HCT116 (cell line): ENCODE measurements around the gene PNKP. TPM values are rescaled to one million over a fixed set of nuclear protein-coding genes. Genes with fewer than 3 reads are reported as not detected.

Experiments used
- ATAC-seq: fragments of 200-7000 bp; cut with Tn5 transposase; 2 replicates; pipeline ENCODE4 v1.9.1; 2020; ENCODE audit warnings: mild to moderate bottlenecking, moderate library complexity
- BruUV-seq: library from RNA; stranded (reverse); fragments of 400-500 nt; replicated peaks from 2 replicates; lab custom pipeline; 2021; lab: Mats Ljungman, UMichigan
- CTCF ChIA-PET: fragments of 300-600 bp; sonication (Branson Sonifier 250); formaldehyde crosslinking; loops from one replicate; lab custom pipeline; 2021; ENCODE audit warnings: antibody characterized with exemption; lab: Charles Lee
- POLR2A ChIA-PET: fragments of 300-600, 350-600 bp; sonication (Branson Sonifier 250); formaldehyde crosslinking; loops from one replicate; lab custom pipeline; 2021; ENCODE audit warnings: antibody characterized with exemption; lab: Charles Lee
- RAD21 ChIA-PET, 2 experiments: fragments of 300-600 bp; sonication (Branson Sonifier 250); formaldehyde crosslinking; loops; one replicate each; lab custom pipeline; 2023; ENCODE audit warnings: low total read pairs in 2 of 2; ENCODE audit not compliant: uncharacterized antibody in 2 of 2, unreplicated experiment in 2 of 2, low non-redundant PET in 1 of 2; lab: Charles Lee
- DNase-seq: peaks from one replicate; pipeline ENCODE4 v3.0.0-alpha.2; 2010; ENCODE audit warnings: low read depth, low spot score
- H2AFZ ChIP-seq: fragments of 200-600 bp; shearing (Covaris generic), sonication (generic); 2 replicates; pipeline ENCODE4 v1.6.1; 2017; ENCODE audit warnings: low read depth, mixed run types, mixed read lengths, antibody characterized with exemption, low read length; ENCODE audit not compliant: poor library complexity, severe bottlenecking
- H3K27ac ChIP-seq: 2 replicates; pipeline ENCODE4 v1.5.1; 2012; ENCODE audit warnings: low read depth, low read length
- H3K27me3 ChIP-seq: fragments of 200-600 bp; sonication (generic); 2 replicates; pipeline ENCODE4 v1.6.1; 2016; ENCODE audit warnings: mixed run types, low read length, mixed read lengths; ENCODE audit not compliant: insufficient read depth
- H3K36me3 ChIP-seq, 2 experiments: fragments of 200-500 bp in 1 of 2; fragments of 200-600 bp in 1 of 2; sonication (Bioruptor generic) in 1 of 2; sonication (generic) in 1 of 2; 2 replicates each; pipeline versions ENCODE4 v1.5.1 to v1.6.1; 2014 to 2016; ENCODE audit warnings: low read length in 2 of 2, inconsistent platforms in 1 of 2, mixed read lengths in 1 of 2, mixed run types in 1 of 2; ENCODE audit not compliant: insufficient read depth in 2 of 2, control insufficient read depth in 1 of 2
- H3K4me1 ChIP-seq, 2 experiments: fragments of 200-600 bp in 1 of 2; sonication (generic) in 1 of 2; 2 replicates each; pipeline versions ENCODE4 v1.5.1 to v1.6.1; 2012 to 2017; ENCODE audit warnings: low read length in 2 of 2, inconsistent platforms in 1 of 2, mild to moderate bottlenecking in 1 of 2, mixed read lengths in 1 of 2, mixed run types in 1 of 2, moderate library complexity in 1 of 2; ENCODE audit not compliant: insufficient read depth in 2 of 2, control insufficient read depth in 1 of 2
- H3K4me2 ChIP-seq: fragments of 200-600 bp; sonication (generic); 2 replicates; pipeline ENCODE4 v1.6.1; 2017; ENCODE audit warnings: mixed run types, low read length, mixed read lengths
- H3K4me3 ChIP-seq, 2 experiments: fragments of 200-600 bp in 1 of 2; sonication (generic) in 1 of 2; replicated peaks in 1 of 2; 2 replicates each; pipeline ENCODE4 v1.5.1; 2011 to 2016; ENCODE audit warnings: low read length in 2 of 2, control low read depth in 1 of 2, low read depth in 1 of 2, mild to moderate bottlenecking in 1 of 2, mixed read lengths in 1 of 2, mixed run types in 1 of 2
- H3K79me2 ChIP-seq: fragments of 200-600 bp; sonication (generic); 2 replicates; pipeline ENCODE4 v1.6.1; 2017; ENCODE audit warnings: mild to moderate bottlenecking, mixed run types, low read length, moderate library complexity, mixed read lengths; ENCODE audit not compliant: insufficient read depth
- H3K9ac ChIP-seq: fragments of 200-600 bp; sonication (generic); 2 replicates; pipeline ENCODE4 v1.6.1; 2016; ENCODE audit warnings: low read length, mixed read lengths
- H3K9me2 ChIP-seq: fragments of 200-600 bp; sonication (generic), shearing (Covaris generic); 2 replicates; pipeline ENCODE4 v1.6.1; 2017; ENCODE audit warnings: mixed run types, mild to moderate bottlenecking, moderate library complexity; ENCODE audit not compliant: insufficient read depth
- H3K9me3 ChIP-seq, 2 experiments: fragments of 200-500 bp in 1 of 2; fragments of 200-600 bp in 1 of 2; sonication (Bioruptor generic) in 1 of 2; sonication (generic) in 1 of 2; 2 replicates each; pipeline ENCODE4 v1.6.1; 2014 to 2017; ENCODE audit warnings: low read length in 2 of 2, mixed read lengths in 2 of 2, inconsistent platforms in 1 of 2, low read depth in 1 of 2, mild to moderate bottlenecking in 1 of 2, mixed run types in 1 of 2, moderate library complexity in 1 of 2; ENCODE audit not compliant: control insufficient read depth in 1 of 2, insufficient read depth in 1 of 2
- H4K20me1 ChIP-seq: fragments of 200-600 bp; sonication (generic), shearing (Covaris generic); 2 replicates; pipeline ENCODE4 v1.6.1; 2017; ENCODE audit warnings: mixed run types, mild to moderate bottlenecking, moderate library complexity; ENCODE audit not compliant: insufficient read depth
- CBX3 ChIP-seq: IDR thresholded peaks from 2 replicates; pipeline ENCODE4 v1.6.1; 2012; ENCODE audit warnings: low read depth
- CEBPB ChIP-seq: IDR thresholded peaks from 2 replicates; pipeline ENCODE4 v1.6.1; 2012; ENCODE audit warnings: low read depth
- EGR1 ChIP-seq: IDR thresholded peaks from 2 replicates; pipeline ENCODE4 v1.6.1; 2012; ENCODE audit warnings: low read depth
- EZH2phosphoT487 ChIP-seq: fragments of 200-600 bp; IDR thresholded peaks from 2 replicates; pipeline ENCODE4 v1.6.1; 2018; ENCODE audit warnings: antibody characterized with exemption, borderline replicate concordance
- FOSL1 ChIP-seq: IDR thresholded peaks from 2 replicates; pipeline ENCODE4 v1.6.1; 2012; ENCODE audit warnings: low read depth
- JUND ChIP-seq: IDR thresholded peaks from 2 replicates; pipeline ENCODE4 v1.6.1; 2012
- POLR2A ChIP-seq: IDR thresholded peaks from 2 replicates; pipeline ENCODE4 v1.7.0; 2011; ENCODE audit warnings: borderline replicate concordance; ENCODE audit not compliant: insufficient read depth, insufficient read length; ENCODE audit errors: extremely low read depth
- POLR2AphosphoS5 ChIP-seq: IDR thresholded peaks from 2 replicates; pipeline ENCODE4 v1.6.1; 2011; ENCODE audit warnings: mild to moderate bottlenecking, low read depth, low read length, moderate library complexity
- RAD21 ChIP-seq: IDR thresholded peaks from 2 replicates; pipeline ENCODE4 v1.6.1; 2012; ENCODE audit warnings: low read depth, mild to moderate bottlenecking
- SP1 ChIP-seq: IDR thresholded peaks from 2 replicates; pipeline ENCODE4 v1.6.1; 2012; ENCODE audit warnings: low read depth
- SRF ChIP-seq: IDR thresholded peaks from 2 replicates; pipeline ENCODE4 v1.6.1; 2012; ENCODE audit warnings: low read depth
- TCF7L2 ChIP-seq: IDR thresholded peaks from 2 replicates; pipeline ENCODE4 v1.7.0; 2011; ENCODE audit warnings: borderline replicate concordance, inconsistent platforms; ENCODE audit not compliant: insufficient read depth, insufficient read length; ENCODE audit errors: extremely low read depth
- YY1 ChIP-seq: IDR thresholded peaks from 2 replicates; pipeline ENCODE4 v1.6.1; 2011; ENCODE audit warnings: low read length, low read depth, moderate library complexity, mild to moderate bottlenecking; ENCODE audit not compliant: insufficient replicate concordance; ENCODE audit errors: extremely low read depth
- ZNF274 ChIP-seq: fragments of 200-500 bp; sonication (Bioruptor generic); IDR thresholded peaks from 2 replicates; pipeline ENCODE4 v1.6.1; 2014; ENCODE audit warnings: mild to moderate bottlenecking, low read depth, low read length, inconsistent platforms
- intact Hi-C: fragments of 100-400 bp; cut with micrococcal nuclease; formaldehyde crosslinking; loops from 2 replicates; pipeline ENCODE4 v1.10.0; 2022
- total RNA-seq: library from RNA; stranded (reverse); gene quantifications from one replicate; pipeline ENCODE4 v1.2.1, GENCODE V29; 2021; ENCODE audit not compliant: unreplicated experiment
- TF ChIP-seq, protein P1 (sequence below): IDR thresholded peaks from 2 replicates; pipeline ENCODE4 v1.6.1; 2012
- TF ChIP-seq, protein P2 (sequence below): IDR thresholded peaks from 2 replicates; pipeline ENCODE4 v1.6.1; 2012; ENCODE audit warnings: low read depth
- TF ChIP-seq, protein P3 (sequence below): IDR thresholded peaks from 2 replicates; pipeline ENCODE4 v1.6.1; 2012
- TF ChIP-seq, protein P4 (sequence below): IDR thresholded peaks from 2 replicates; pipeline ENCODE4 v1.6.1; 2011; ENCODE audit warnings: mild to moderate bottlenecking, low read length, moderate library complexity; ENCODE audit not compliant: insufficient replicate concordance; ENCODE audit errors: extremely low read depth
- TF ChIP-seq, protein P5 (sequence below), 3 experiments: fragments of 200-600 bp in 1 of 3; sonication (generic) in 1 of 3; IDR thresholded peaks in 2 of 3; conservative IDR thresholded peaks in 1 of 3; 2 replicates each; pipeline ENCODE4 v1.5.1; 2012 to 2017; ENCODE audit warnings: low read depth in 2 of 3, low read length in 2 of 3, antibody characterized with exemption in 1 of 3, borderline replicate concordance in 1 of 3, control low read depth in 1 of 3, mild to moderate bottlenecking in 1 of 3, mixed read lengths in 1 of 3, mixed run types in 1 of 3, moderate library complexity in 1 of 3; ENCODE audit not compliant: insufficient read depth in 1 of 3

Gene PNKP
- total RNA-seq, 1 experiment from 2014 or later: 129 TPM

DNA sequence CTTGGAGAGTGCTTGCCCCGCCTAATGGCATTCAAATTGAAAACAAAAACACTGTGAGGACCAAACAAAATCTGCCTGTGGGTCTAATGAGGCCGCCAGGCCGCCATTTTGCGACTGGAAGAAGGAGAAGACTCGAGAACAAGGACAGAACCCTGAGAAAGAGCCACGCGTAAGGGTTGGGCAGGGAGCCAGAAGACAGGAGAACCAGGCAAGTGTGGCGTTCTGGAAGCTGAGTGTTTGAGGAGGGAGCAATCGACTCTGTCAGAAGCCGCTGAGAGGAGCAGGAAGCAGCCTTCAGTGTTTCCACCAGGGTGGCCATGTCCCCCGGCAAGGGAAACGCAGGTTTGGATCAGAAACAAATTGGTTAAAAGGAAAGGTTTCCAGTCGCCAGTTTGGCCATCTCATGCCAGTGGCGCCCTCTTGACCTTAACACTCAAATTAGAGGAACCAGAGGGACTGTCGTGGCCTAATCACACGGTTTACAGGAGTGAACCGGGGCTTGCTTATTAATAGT, 26.6 kb downstream of the PNKP start:
- Histone ChIP-seq H3K4me3 (no peak overlapping the region), H2AFZ (no peak overlapping the region), H3K36me3 (peaks cover 22 to 23% of the 10 kb centered on the region in 2 experiments), H3K9ac (no peak overlapping the region), H3K79me2 (no peaks in the 10 kb centered on the region), H3K27ac (no peak overlapping the region), H3K4me1 (no peaks in the 10 kb centered on the region), H3K4me2 (no peak overlapping the region), H3K27me3 (no peaks in the 10 kb centered on the region), H3K9me2 (no peaks in the 10 kb centered on the region), H3K9me3 (no peaks in the 10 kb centered on the region), H4K20me1 (no peaks in the 10 kb centered on the region)
- no TSS peak for BruUV-seq
- intact Hi-C loops: no loop called here
- DNase-seq (no peak), ATAC-seq (no peak)
- TF ChIP-seq RAD21 (no peak), EZH2phosphoT487 (no peak), CBX3 (no peak), EGR1 (no peak), ZNF274 (no peak), SRF (no peak), CEBPB (no peak), FOSL1 (no peak), POLR2AphosphoS5 (no peak), TCF7L2 (no peak), SP1 (no peak), JUND (no peak), YY1 (no peak), POLR2A (no peak)
- TF ChIP-seq, protein P1, sequence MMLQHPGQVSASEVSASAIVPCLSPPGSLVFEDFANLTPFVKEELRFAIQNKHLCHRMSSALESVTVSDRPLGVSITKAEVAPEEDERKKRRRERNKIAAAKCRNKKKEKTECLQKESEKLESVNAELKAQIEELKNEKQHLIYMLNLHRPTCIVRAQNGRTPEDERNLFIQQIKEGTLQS: no peak
- TF ChIP-seq, protein P2, sequence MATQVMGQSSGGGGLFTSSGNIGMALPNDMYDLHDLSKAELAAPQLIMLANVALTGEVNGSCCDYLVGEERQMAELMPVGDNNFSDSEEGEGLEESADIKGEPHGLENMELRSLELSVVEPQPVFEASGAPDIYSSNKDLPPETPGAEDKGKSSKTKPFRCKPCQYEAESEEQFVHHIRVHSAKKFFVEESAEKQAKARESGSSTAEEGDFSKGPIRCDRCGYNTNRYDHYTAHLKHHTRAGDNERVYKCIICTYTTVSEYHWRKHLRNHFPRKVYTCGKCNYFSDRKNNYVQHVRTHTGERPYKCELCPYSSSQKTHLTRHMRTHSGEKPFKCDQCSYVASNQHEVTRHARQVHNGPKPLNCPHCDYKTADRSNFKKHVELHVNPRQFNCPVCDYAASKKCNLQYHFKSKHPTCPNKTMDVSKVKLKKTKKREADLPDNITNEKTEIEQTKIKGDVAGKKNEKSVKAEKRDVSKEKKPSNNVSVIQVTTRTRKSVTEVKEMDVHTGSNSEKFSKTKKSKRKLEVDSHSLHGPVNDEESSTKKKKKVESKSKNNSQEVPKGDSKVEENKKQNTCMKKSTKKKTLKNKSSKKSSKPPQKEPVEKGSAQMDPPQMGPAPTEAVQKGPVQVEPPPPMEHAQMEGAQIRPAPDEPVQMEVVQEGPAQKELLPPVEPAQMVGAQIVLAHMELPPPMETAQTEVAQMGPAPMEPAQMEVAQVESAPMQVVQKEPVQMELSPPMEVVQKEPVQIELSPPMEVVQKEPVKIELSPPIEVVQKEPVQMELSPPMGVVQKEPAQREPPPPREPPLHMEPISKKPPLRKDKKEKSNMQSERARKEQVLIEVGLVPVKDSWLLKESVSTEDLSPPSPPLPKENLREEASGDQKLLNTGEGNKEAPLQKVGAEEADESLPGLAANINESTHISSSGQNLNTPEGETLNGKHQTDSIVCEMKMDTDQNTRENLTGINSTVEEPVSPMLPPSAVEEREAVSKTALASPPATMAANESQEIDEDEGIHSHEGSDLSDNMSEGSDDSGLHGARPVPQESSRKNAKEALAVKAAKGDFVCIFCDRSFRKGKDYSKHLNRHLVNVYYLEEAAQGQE: no peak
- TF ChIP-seq, protein P3, sequence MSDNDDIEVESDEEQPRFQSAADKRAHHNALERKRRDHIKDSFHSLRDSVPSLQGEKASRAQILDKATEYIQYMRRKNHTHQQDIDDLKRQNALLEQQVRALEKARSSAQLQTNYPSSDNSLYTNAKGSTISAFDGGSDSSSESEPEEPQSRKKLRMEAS: no peak
- TF ChIP-seq, protein P4, sequence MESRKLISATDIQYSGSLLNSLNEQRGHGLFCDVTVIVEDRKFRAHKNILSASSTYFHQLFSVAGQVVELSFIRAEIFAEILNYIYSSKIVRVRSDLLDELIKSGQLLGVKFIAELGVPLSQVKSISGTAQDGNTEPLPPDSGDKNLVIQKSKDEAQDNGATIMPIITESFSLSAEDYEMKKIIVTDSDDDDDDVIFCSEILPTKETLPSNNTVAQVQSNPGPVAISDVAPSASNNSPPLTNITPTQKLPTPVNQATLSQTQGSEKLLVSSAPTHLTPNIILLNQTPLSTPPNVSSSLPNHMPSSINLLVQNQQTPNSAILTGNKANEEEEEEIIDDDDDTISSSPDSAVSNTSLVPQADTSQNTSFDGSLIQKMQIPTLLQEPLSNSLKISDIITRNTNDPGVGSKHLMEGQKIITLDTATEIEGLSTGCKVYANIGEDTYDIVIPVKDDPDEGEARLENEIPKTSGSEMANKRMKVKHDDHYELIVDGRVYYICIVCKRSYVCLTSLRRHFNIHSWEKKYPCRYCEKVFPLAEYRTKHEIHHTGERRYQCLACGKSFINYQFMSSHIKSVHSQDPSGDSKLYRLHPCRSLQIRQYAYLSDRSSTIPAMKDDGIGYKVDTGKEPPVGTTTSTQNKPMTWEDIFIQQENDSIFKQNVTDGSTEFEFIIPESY: no peak
- TF ChIP-seq, protein P5, sequence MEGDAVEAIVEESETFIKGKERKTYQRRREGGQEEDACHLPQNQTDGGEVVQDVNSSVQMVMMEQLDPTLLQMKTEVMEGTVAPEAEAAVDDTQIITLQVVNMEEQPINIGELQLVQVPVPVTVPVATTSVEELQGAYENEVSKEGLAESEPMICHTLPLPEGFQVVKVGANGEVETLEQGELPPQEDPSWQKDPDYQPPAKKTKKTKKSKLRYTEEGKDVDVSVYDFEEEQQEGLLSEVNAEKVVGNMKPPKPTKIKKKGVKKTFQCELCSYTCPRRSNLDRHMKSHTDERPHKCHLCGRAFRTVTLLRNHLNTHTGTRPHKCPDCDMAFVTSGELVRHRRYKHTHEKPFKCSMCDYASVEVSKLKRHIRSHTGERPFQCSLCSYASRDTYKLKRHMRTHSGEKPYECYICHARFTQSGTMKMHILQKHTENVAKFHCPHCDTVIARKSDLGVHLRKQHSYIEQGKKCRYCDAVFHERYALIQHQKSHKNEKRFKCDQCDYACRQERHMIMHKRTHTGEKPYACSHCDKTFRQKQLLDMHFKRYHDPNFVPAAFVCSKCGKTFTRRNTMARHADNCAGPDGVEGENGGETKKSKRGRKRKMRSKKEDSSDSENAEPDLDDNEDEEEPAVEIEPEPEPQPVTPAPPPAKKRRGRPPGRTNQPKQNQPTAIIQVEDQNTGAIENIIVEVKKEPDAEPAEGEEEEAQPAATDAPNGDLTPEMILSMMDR (IDR thresholded peaks at IDR 0.05 in 2 of 3, conservative IDR thresholded peaks at IDR 0.05 in 1 of 3; ENCODE audit: borderline replicate concordance in 1 of 3, insufficient read depth in 1 of 3, low read depth in 2 of 3, low read length in 2 of 3): no peak
- RAD21 ChIA-PET: no interaction called here
- POLR2A ChIA-PET: no interaction called here
- CTCF ChIA-PET: no interaction called here
